Left lung (tissue), 10 donors: Measurements from ENCODE around the gene ATRNL1. TPM values are rescaled to one million over a fixed set of nuclear protein-coding genes. Genes with fewer than 3 reads are reported as not detected.

Experiments
- ATAC-seq: fragments of 200-7000 bp; cut with Tn5 transposase; one replicate; pipeline ENCODE4 v1.9.1; 2020; ENCODE audit warnings: moderate library complexity
- DNase-seq, 4 donors: peaks; one replicate each; pipeline ENCODE4 v3.0.0-alpha.2; 2013 to 2020
- H3K27ac ChIP-seq, 2 donors: fragments of 200-600 bp; sonication (generic) in 1 of 2; one replicate each; pipeline versions ENCODE4 v1.5.0 to v1.8.0; 2020 to 2021
- H3K27me3 ChIP-seq, 2 donors: fragments of 200-600 bp; sonication (generic) in 1 of 2; one replicate each; pipeline versions ENCODE4 v1.5.0 to v1.8.0; 2020 to 2021
- H3K36me3 ChIP-seq, 2 donors: fragments of 200-600 bp; sonication (generic) in 1 of 2; one replicate each; pipeline versions ENCODE4 v1.5.0 to v1.8.0; 2020 to 2021
- H3K4me1 ChIP-seq, 2 donors: fragments of 200-600 bp; one replicate each; pipeline ENCODE4 v1.8.0; 2021
- H3K4me3 ChIP-seq, 2 donors: fragments of 200-600 bp; sonication (generic) in 1 of 2; one replicate each; pipeline versions ENCODE4 v1.5.0 to v1.8.0; 2020 to 2021; ENCODE audit warnings: mild to moderate bottlenecking in 1 of 2
- H3K9me3 ChIP-seq, 2 donors: fragments of 200-600 bp; sonication (generic) in 1 of 2; one replicate each; pipeline versions ENCODE4 v1.5.0 to v1.8.0; 2020 to 2021
- CTCF ChIP-seq, 2 donors: fragments of 200-600 bp; sonication (generic) in 1 of 2; IDR thresholded peaks; one replicate each; pipeline versions ENCODE4 v1.5.0 to v1.8.0; 2021; ENCODE audit warnings: antibody characterized with exemption in 2 of 2
- intact Hi-C, 2 donors: fragments of 100-400 bp; cut with DNase I; formaldehyde crosslinking; loops; one replicate each; pipeline versions ENCODE4 v1.11.2 to v1.14.2; 2022
- polyA plus RNA-seq, 6 donors: library from polyadenylated mRNA; unstranded; fragments of 120-200 nt; gene quantifications; one replicate each; pipeline ENCODE4 v1.2.1, GENCODE V29; 2013; ENCODE audit not compliant: insufficient read length in 6 of 6
- total RNA-seq, 2 donors: library from RNA; stranded (reverse); fragmentation: NEBNext Ultra II Directional; extraction: Animal tissue kit (Norgen Biotek cat#: 25700); gene quantifications; one replicate each; pipeline ENCODE4 v1.2.1, GENCODE V29; 2021
- donor health status: DM: no; HTN: yes; CAD: no.
- donor health status: DM: no; HTN: no; CAD: no.

The ATRNL1 gene
- total and polyA plus RNA-seq, 8 donors = 0.26 to 6.7 (median 5.1) TPM

- Histone ChIP-seq H3K36me3 (no peaks in the 10 kb centered on the region), H3K9me3 (no peaks in the 10 kb centered on the region), H3K4me1 (no peaks in the 10 kb centered on the region), H3K27ac (no peak overlapping the region), H3K27me3 (no peaks in the 10 kb centered on the region), H3K4me3 (no peak overlapping the region)
- ATAC-seq (no peak), DNase-seq (no peak)
- intact Hi-C loops = no loop called here
- no peak for TF ChIP-seq CTCF (IDR thresholded peaks at IDR 0.05)
Observed at GRCh38 chr10:115654961-115655360, 561.8 kb downstream of the ATRNL1 start.

GRCh38 chr10:115657161-115657860 lies 564.1 kb downstream of the ATRNL1 start:
- Histone ChIP-seq H3K27ac (no peak overlapping the region), H3K27me3 (no peaks in the 10 kb centered on the region), H3K9me3 (no peaks in the 10 kb centered on the region), H3K4me3 (no peak overlapping the region), H3K4me1 (no peaks in the 10 kb centered on the region), H3K36me3 (no peaks in the 10 kb centered on the region)
- no peak for TF ChIP-seq CTCF (IDR thresholded peaks at IDR 0.05)
- intact Hi-C loops = no loop called here
- DNase-seq (no peak), ATAC-seq (no peak)

GRCh38 chr10:115659616-115660015 lies 566.5 kb downstream of the ATRNL1 start:
- H3K4me1 ChIP-seq = no peaks in the 10 kb centered on the region
- intact Hi-C loops = no loop called here
- ATAC-seq (no peak), DNase-seq (no peak)
- no peak for TF ChIP-seq CTCF (IDR thresholded peaks at IDR 0.05)
- no peaks in the 10 kb centered on the region for H3K27me3 ChIP-seq
- H3K4me3 ChIP-seq = no peak overlapping the region
- H3K36me3 ChIP-seq = no peaks in the 10 kb centered on the region
- no peak overlapping the region for H3K27ac ChIP-seq
- no peaks in the 10 kb centered on the region for H3K9me3 ChIP-seq

GRCh38 chr10:115660391-115660790 lies 567.2 kb downstream of the ATRNL1 start:
- Histone ChIP-seq H3K4me3 (no peak overlapping the region), H3K27me3 (no peaks in the 10 kb centered on the region), H3K36me3 (no peaks in the 10 kb centered on the region), H3K27ac (no peak overlapping the region), H3K4me1 (no peaks in the 10 kb centered on the region), H3K9me3 (no peaks in the 10 kb centered on the region)
- no peak for ATAC-seq
- DNase-seq = no peak
- TF ChIP-seq CTCF (IDR thresholded peaks at IDR 0.05) = no peak
- intact Hi-C loops = no loop called here

GRCh38 chr10:115662422-115662821 lies 569.3 kb downstream of the ATRNL1 start:
- H3K9me3 ChIP-seq = no peaks in the 10 kb centered on the region
- TF ChIP-seq CTCF (IDR thresholded peaks at IDR 0.05) = no peak
- no peak overlapping the region for H3K4me3 ChIP-seq
- H3K36me3 ChIP-seq = no peaks in the 10 kb centered on the region
- H3K4me1 ChIP-seq = no peaks in the 10 kb centered on the region
- no peak for DNase-seq
- no peak overlapping the region for H3K27ac ChIP-seq
- H3K27me3 ChIP-seq = no peaks in the 10 kb centered on the region
- ATAC-seq = no peak
- intact Hi-C loops = no loop called here
